ENCODE measurements around the gene MPV17L2. TPM values are rescaled to one million over a fixed set of nuclear protein-coding genes. Genes with fewer than 3 reads are reported as not detected.

Gene MPV17L2
- total RNA-seq, 1 donor from 2014 or later: 12.5 TPM

- Histone ChIP-seq H3K4me1 (peaks cover 21% of the 10 kb centered on the region), H3K27me3 (ENCODE audit: low read depth) (no peaks in the 10 kb centered on the region), H3K27ac (replicated peaks) (no peak overlapping the region), H3K9me3 (replicated peaks) (no peaks in the 10 kb centered on the region), H3K36me3 (peaks cover 75% of the 10 kb centered on the region), H3K4me3 (no peak overlapping the region)
- DNase-seq: no peak
- TF ChIP-seq, protein P1, sequence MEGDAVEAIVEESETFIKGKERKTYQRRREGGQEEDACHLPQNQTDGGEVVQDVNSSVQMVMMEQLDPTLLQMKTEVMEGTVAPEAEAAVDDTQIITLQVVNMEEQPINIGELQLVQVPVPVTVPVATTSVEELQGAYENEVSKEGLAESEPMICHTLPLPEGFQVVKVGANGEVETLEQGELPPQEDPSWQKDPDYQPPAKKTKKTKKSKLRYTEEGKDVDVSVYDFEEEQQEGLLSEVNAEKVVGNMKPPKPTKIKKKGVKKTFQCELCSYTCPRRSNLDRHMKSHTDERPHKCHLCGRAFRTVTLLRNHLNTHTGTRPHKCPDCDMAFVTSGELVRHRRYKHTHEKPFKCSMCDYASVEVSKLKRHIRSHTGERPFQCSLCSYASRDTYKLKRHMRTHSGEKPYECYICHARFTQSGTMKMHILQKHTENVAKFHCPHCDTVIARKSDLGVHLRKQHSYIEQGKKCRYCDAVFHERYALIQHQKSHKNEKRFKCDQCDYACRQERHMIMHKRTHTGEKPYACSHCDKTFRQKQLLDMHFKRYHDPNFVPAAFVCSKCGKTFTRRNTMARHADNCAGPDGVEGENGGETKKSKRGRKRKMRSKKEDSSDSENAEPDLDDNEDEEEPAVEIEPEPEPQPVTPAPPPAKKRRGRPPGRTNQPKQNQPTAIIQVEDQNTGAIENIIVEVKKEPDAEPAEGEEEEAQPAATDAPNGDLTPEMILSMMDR (IDR thresholded peaks at IDR 0.05; ENCODE audit: borderline replicate concordance): no peak
- intact Hi-C loops (cut with micrococcal nuclease): no loop called here
Observed at GRCh38 chr19:18164072-18164471, 28.9 kb upstream of the MPV17L2 start.

GRCh38 chr19:18165794-18166544 lies 27.0 kb upstream of the MPV17L2 start:
- TF ChIP-seq, protein P1 (IDR thresholded peaks at IDR 0.05; ENCODE audit: borderline replicate concordance): no peak
- H3K27ac ChIP-seq (replicated peaks): no peak overlapping the region
- H3K4me1 ChIP-seq: peaks cover 12% of the 10 kb centered on the region
- no peak for DNase-seq
- intact Hi-C loops (cut with micrococcal nuclease): no loop called here
- peaks cover 80% of the 10 kb centered on the region for H3K36me3 ChIP-seq
- H3K27me3 ChIP-seq (ENCODE audit: low read depth): no peaks in the 10 kb centered on the region
- H3K9me3 ChIP-seq (replicated peaks): no peaks in the 10 kb centered on the region
- no peak overlapping the region for H3K4me3 ChIP-seq

- H3K27me3 ChIP-seq (ENCODE audit: low read depth): no peaks in the 10 kb centered on the region
- intact Hi-C loops (cut with micrococcal nuclease): no loop called here
- H3K36me3 ChIP-seq: peaks cover 75% of the 10 kb centered on the region
- H3K4me3 ChIP-seq: no peak overlapping the region
- no peak overlapping the region for H3K27ac ChIP-seq (replicated peaks)
- TF ChIP-seq, protein P1 (IDR thresholded peaks at IDR 0.05; ENCODE audit: borderline replicate concordance): no peak
- DNase-seq: no peak
- H3K4me1 ChIP-seq: peaks cover 14% of the 10 kb centered on the region
- no peaks in the 10 kb centered on the region for H3K9me3 ChIP-seq (replicated peaks)
Observed at GRCh38 chr19:18167011-18167410, 26.0 kb upstream of the MPV17L2 start.

DNA sequence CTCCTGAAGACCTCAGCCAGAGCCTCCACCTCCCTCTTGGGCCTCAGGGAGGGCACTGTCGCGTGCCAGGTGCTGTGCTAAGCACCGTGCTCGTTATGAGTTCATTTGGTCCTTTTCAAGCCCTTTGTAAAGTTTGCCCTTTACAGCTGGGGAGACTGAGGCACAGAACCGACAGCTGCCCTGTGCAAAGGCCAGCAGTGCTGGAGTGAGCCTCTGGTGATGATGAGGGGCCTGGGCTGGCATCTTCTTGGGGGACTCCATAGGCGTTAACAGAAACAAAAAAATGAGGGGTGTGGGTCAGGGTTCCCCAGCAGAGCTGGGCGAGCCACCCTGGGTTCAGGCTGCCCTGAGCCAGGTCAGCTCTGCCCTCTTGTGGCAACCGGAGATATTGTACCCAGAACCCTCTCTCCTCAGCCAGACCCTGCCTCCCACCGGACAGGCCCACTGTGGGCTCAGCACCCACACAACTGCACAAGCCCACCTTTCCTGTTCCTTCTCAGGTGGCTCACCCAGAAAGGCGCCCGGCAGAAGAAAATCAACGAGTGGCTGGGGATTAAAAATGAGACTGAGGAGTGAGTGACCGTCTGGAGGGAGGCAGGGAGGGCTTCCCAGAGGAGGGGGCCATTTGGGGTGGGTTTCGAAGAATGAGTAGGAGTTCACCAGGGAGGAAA lies 24.9 kb upstream of the MPV17L2 start:
- Histone ChIP-seq H3K4me3 (no peak overlapping the region), H3K27me3 (ENCODE audit: low read depth) (no peaks in the 10 kb centered on the region), H3K27ac (replicated peaks) (no peak overlapping the region), H3K4me1 (peaks cover 25% of the 10 kb centered on the region), H3K36me3 (peaks cover 64% of the 10 kb centered on the region), H3K9me3 (replicated peaks) (no peaks in the 10 kb centered on the region)
- TF ChIP-seq, protein P1 (IDR thresholded peaks at IDR 0.05; ENCODE audit: borderline replicate concordance): peak; percentile 77
- peak; percentile 35 for DNase-seq
- intact Hi-C loops (cut with micrococcal nuclease): no loop called here

GRCh38 chr19:18168673-18169381 lies 24.2 kb upstream of the MPV17L2 start:
- Histone ChIP-seq H3K4me3 (no peak overlapping the region), H3K27me3 (ENCODE audit: low read depth) (no peaks in the 10 kb centered on the region), H3K9me3 (replicated peaks) (no peaks in the 10 kb centered on the region), H3K36me3 (peaks cover 57% of the 10 kb centered on the region), H3K4me1 (peaks cover 32% of the 10 kb centered on the region), H3K27ac (replicated peaks) (peak overlapping the region; percentile 72)
- intact Hi-C loops (cut with micrococcal nuclease): no loop called here
- no peak for DNase-seq
- TF ChIP-seq, protein P1 (IDR thresholded peaks at IDR 0.05; ENCODE audit: borderline replicate concordance): no peak

All from left ventricle myocardium inferior (tissue), 1 donor.